ENCODE measurements around the gene CALHM1.
"Not testable (repeated sequence)": the region's sequence is repeated elsewhere in the genome, so short reads cannot be mapped to it uniquely, and the experiment has no call there.

CALHM1 gene

DNA sequence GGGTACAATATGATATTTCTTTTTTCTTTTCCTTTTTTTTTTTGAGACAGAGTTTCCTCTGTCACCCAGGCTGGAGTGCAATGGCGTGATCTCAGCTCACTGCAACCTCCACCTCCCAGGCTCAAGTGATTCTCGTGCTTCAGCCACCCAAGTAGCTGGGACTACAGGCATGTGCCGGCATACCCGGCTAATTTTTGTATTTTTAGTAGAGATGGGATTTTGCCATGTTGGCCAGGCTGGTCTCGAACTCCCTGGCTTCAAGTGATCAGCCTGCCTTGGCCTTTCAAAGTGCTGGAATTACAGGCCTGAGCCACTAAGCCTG is 41.6 kb downstream of the CALHM1 start:
- H3K27ac Mint-ChIP-seq; H3K4me1 Mint-ChIP-seq (ENCODE audit: low read depth); H3K27me3 Mint-ChIP-seq (ENCODE audit: low read depth); H3K9me3 Mint-ChIP-seq; H3K4me3 Mint-ChIP-seq; DNase-seq (ENCODE audit: low spot score): not testable (repeated sequence)
- H3K36me3 Mint-ChIP-seq (ENCODE audit: low read depth): peaks cover 74% of the 10 kb centered on the region

GRCh38 chr10:103416436-103417147 is 42.1 kb downstream of the CALHM1 start:
- no peaks in the 10 kb centered on the region for H3K9me3 Mint-ChIP-seq
- no peak overlapping the region for H3K4me3 Mint-ChIP-seq
- peaks cover 72% of the 10 kb centered on the region for H3K36me3 Mint-ChIP-seq (ENCODE audit: low read depth)
- peak; percentile 31 for DNase-seq (ENCODE audit: low spot score)
- no peaks in the 10 kb centered on the region for H3K27me3 Mint-ChIP-seq (ENCODE audit: low read depth)
- H3K27ac Mint-ChIP-seq: no peak overlapping the region
- H3K4me1 Mint-ChIP-seq (ENCODE audit: low read depth): no peaks in the 10 kb centered on the region

- DNase-seq (ENCODE audit: low spot score): no peak
- no peaks in the 10 kb centered on the region for H3K9me3 Mint-ChIP-seq
- H3K36me3 Mint-ChIP-seq (ENCODE audit: low read depth): peaks cover 66% of the 10 kb centered on the region
- no peak overlapping the region for H3K4me3 Mint-ChIP-seq
- H3K4me1 Mint-ChIP-seq (ENCODE audit: low read depth): no peaks in the 10 kb centered on the region
- no peaks in the 10 kb centered on the region for H3K27me3 Mint-ChIP-seq (ENCODE audit: low read depth)
- H3K27ac Mint-ChIP-seq: no peak overlapping the region
Measured at GRCh38 chr10:103415581-103415980, 43.1 kb downstream of the CALHM1 start.

DNA sequence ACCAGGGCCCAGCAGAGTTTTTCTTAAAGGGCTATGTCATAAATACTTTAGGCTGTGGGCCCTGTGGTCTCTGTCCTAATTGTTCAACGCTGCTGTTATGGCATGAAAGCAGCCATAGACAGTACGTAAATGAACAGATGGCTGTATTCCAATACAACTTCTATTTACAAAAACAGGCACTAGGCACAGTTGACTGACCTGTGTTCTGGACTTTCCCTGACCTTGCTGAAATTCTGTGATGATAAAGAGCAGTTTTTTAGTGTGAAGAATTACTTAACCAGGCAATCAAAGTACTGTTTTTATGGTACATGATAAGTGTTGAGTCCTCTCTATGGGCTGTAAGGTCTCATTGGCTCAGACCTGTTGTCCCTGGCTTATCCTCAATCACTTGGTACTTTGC is 45.1 kb downstream of the CALHM1 start:
- Mint-ChIP-seq H3K9me3 (no peaks in the 10 kb centered on the region), H3K27me3 (ENCODE audit: low read depth) (no peaks in the 10 kb centered on the region), H3K27ac (no peak overlapping the region), H3K36me3 (ENCODE audit: low read depth) (peaks cover 69% of the 10 kb centered on the region), H3K4me3 (no peak overlapping the region), H3K4me1 (ENCODE audit: low read depth) (peaks cover 1% of the 10 kb centered on the region)
- no peak for DNase-seq (ENCODE audit: low spot score)

Measured in T-helper 2 cell treated with Interferon-gamma antibody and Interleukin-4, amounts not matched to agents 5 μg/mL and 100 μg/mL, for 36 hours (primary cell).